Measurements from ENCODE around the gene MRPL32.

Gene MRPL32

GRCh38 chr7:42964849-42965805, 33.0 kb downstream of the MRPL32 start:
- peak in 1 of 56 donors; percentile 4 for DNase-seq

DNA sequence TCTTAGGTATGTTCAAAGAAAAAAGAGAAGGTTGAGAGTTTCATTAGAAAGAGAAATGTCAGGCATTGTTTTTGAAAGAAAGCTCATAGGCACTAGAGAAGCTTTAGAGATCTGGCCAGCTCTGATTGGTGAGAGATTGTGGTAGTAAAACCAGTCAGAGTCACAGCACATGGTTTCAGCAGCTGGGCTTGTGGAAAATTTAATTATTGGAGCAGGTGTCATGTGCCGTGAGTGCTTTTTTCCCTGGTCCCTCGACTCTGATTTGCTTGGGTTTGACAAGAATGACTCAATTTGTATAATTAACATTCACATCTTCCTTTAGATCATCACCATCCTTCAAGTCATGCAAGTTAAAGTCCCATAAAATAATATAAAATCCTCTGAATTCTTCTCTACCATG, 35.2 kb downstream of the MRPL32 start:
- DNase-seq = no peak

- DNase-seq = no peak
Measured at GRCh38 chr7:42972699-42973500, 40.7 kb downstream of the MRPL32 start.

- DNase-seq = no peak
Measured at GRCh38 chr7:42976371-42976770, 44.2 kb downstream of the MRPL32 start.

DNA sequence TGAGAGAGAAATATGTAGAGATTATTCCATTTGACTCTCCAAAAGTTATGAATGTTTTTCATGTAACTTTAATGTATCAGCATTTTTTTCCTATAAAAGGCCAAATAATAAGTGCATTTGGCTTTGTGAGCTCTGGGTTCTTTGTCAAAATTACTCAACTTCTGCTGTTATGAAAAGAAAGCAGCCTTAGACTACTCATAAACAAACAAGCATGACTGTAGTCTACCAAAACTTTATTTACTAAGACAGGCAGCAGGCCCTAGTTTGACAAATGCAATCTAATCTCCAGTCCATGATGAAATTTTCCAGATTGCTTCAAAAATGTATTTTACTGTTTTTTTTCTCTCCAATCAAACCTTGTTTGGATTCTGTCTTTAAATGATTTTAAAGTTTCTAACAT, 46.3 kb downstream of the MRPL32 start:
- DNase-seq = no peak

GRCh38 chr7:42980084-42980483, 47.9 kb downstream of the MRPL32 start:
- DNase-seq = no peak

GRCh38 chr7:42980514-42980913, 48.3 kb downstream of the MRPL32 start:
- DNase-seq = no peak

GRCh38 chr7:42981601-42982000, 49.4 kb downstream of the MRPL32 start:
- no peak for DNase-seq

GRCh38 chr7:42982604-42983115, 50.5 kb downstream of the MRPL32 start:
- DNase-seq = no peak

DNA sequence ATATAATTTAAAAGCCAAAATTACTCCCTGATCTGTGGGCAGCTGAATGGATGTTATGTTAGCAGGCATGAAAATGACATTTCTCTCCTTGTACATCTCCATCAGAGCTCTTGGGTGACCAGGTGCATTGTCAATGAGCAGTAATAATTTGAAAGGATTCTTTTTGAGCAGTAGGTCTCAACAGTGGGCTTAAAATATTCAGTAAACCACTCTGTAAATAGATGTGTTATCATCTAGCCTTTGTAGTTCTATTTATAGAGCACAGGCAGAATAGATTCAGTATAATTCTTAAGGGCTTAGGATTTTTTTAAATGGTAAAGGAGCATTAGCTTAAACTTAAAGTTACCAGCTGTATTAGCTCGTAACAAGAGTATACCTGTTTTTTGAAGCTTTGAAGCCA, 52.0 kb downstream of the MRPL32 start:
- no peak for DNase-seq

DNA sequence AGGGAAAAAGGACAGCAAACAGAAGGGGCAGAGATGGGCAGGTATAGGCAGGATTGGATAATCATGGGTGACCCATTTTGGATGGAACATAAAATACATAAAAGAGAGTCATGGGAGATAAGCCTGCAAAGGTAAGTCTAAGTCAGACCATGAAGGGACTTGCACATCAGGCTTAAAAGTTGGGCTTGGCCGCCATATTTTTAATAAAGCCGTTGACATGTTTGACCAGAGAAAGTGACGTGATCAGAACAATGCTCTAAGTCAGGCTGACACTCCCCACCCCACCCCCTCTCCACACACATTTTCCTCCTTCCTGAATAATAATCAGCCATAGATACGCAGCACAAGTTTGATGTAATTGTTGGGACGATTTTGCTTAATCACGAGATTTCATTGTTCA, 54.0 kb downstream of the MRPL32 start:
- no peak for DNase-seq

DNA sequence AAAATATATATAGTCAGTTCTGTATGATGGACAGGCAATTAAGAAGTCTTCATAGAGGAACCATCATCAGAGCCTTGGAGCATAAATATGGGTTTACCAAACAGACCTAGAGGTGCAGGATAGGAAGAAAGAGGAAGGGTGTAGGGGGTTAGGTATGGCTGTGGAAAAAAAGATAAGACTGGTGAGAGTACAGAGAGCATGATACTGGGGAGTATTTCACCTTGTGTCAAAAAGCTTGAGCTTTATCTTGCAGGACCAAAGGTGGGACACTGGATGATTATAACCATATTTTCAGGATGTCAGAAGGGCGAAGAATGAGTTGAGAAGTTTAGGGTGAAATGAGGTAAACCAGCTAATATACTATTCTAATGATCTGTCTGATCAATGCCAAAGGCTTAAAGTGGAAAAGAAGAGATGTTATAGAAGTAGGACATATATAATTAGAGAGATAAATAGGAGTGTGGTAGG, 54.6 kb downstream of the MRPL32 start:
- no peak for DNase-seq
